IMR-90 (cell line): ENCODE results near the gene SLC5A10. TPM values are rescaled to one million over a fixed set of nuclear protein-coding genes. Genes with fewer than 3 reads are reported as not detected.

ENCODE experiments used
- ATAC-seq: fragments of 200-7000 bp; cut with Tn5 transposase; 2 replicates; pipeline ENCODE4 v1.9.1; 2020; ENCODE audit warnings: low read depth, mild to moderate bottlenecking, moderate library complexity
- BruUV-seq: library from RNA; stranded (reverse); fragments of 400-500 nt; replicated peaks from 2 replicates; lab custom pipeline; 2021; lab: Mats Ljungman, UMichigan
- CTCF ChIA-PET: fragments of 300-600 bp; formaldehyde crosslinking; extraction: SDS; loops from one replicate; lab custom pipeline; 2021; ENCODE audit warnings: antibody characterized with exemption; lab: Yijun Ruan, JAX
- POLR2A ChIA-PET: fragments of 300-600 bp; sonication (Branson Sonifier 250); formaldehyde crosslinking; loops from one replicate; lab custom pipeline; 2022; ENCODE audit warnings: antibody characterized with exemption; ENCODE audit not compliant: unreplicated experiment; lab: Charles Lee
- DNase-seq: peaks from one replicate; pipeline ENCODE4 v3.0.0; 2013
- H2AFZ ChIP-seq: replicated peaks from 2 replicates; pipeline ENCODE3; 2013; ENCODE audit warnings: low read length, mild to moderate bottlenecking; ENCODE audit not compliant: poor library complexity
- H2AK5ac ChIP-seq: 2 replicates; pipeline ENCODE4 v1.6.1; 2013; ENCODE audit warnings: low read depth, low read length, inconsistent platforms
- H2AK9ac ChIP-seq: replicated peaks from 2 replicates; pipeline ENCODE3; 2013; ENCODE audit warnings: mild to moderate bottlenecking, low read depth, low read length, moderate library complexity; ENCODE audit not compliant: poor library complexity
- H2BK120ac ChIP-seq: 2 replicates; pipeline ENCODE4 v1.6.1; 2013; ENCODE audit warnings: low read depth, low read length, inconsistent platforms
- H2BK15ac ChIP-seq: 3 replicates; pipeline ENCODE4 v1.6.1; 2013; ENCODE audit warnings: low read depth, low read length, inconsistent platforms
- H2BK20ac ChIP-seq: 2 replicates; pipeline ENCODE4 v1.6.1; 2013; ENCODE audit warnings: low read depth, mild to moderate bottlenecking, inconsistent platforms, low read length, moderate library complexity
- H2BK5ac ChIP-seq: 2 replicates; pipeline ENCODE4 v1.6.1; 2013; ENCODE audit warnings: mild to moderate bottlenecking, low read depth, low read length, inconsistent platforms; ENCODE audit not compliant: poor library complexity, severe bottlenecking
- H3K14ac ChIP-seq: replicated peaks from 2 replicates; pipeline ENCODE4 v1.6.1; 2013; ENCODE audit warnings: low read depth, low read length, inconsistent platforms
- H3K18ac ChIP-seq: 2 replicates; pipeline ENCODE4 v1.6.1; 2013; ENCODE audit warnings: low read depth, low read length, control low read depth
- H3K23ac ChIP-seq: 2 replicates; pipeline ENCODE4 v1.6.1; 2013; ENCODE audit warnings: low read depth, low read length, inconsistent platforms
- H3K27ac ChIP-seq: 2 replicates; pipeline ENCODE4 v1.5.1; 2013; ENCODE audit warnings: mild to moderate bottlenecking, control low read depth, low read length; ENCODE audit not compliant: insufficient read depth
- H3K27me3 ChIP-seq: 2 replicates; pipeline ENCODE4 v1.6.1; 2013; ENCODE audit warnings: low read length; ENCODE audit not compliant: control insufficient read depth, insufficient read depth
- H3K36me3 ChIP-seq: 2 replicates; pipeline ENCODE4 v1.6.1; 2013; ENCODE audit warnings: low read length, mixed read lengths; ENCODE audit not compliant: control insufficient read depth, insufficient read depth
- H3K4ac ChIP-seq: 2 replicates; pipeline ENCODE4 v1.6.1; 2013; ENCODE audit warnings: low read depth, low read length, inconsistent platforms
- H3K4me1 ChIP-seq: 2 replicates; pipeline ENCODE4 v1.6.1; 2013; ENCODE audit warnings: low read length, mixed read lengths; ENCODE audit not compliant: control insufficient read depth, insufficient read depth
- H3K4me2 ChIP-seq: 2 replicates; pipeline ENCODE4 v1.6.1; 2013; ENCODE audit warnings: low read depth, mild to moderate bottlenecking, control low read depth, low read length, moderate library complexity
- H3K4me3 ChIP-seq: 2 replicates; pipeline ENCODE4 v1.5.1; 2013; ENCODE audit warnings: low read depth, mild to moderate bottlenecking, control low read depth, low read length, moderate library complexity; ENCODE audit not compliant: insufficient read depth
- H3K56ac ChIP-seq: 2 replicates; pipeline ENCODE4 v1.6.1; 2013; ENCODE audit warnings: low read length, inconsistent platforms; ENCODE audit not compliant: insufficient read depth; ENCODE audit errors: extremely low read depth
- H3K79me1 ChIP-seq, 2 experiments: 2 replicates each; pipeline ENCODE4 v1.6.1; 2013; ENCODE audit warnings: low read length in 2 of 2, inconsistent platforms in 1 of 2, low read depth in 1 of 2
- H3K9ac ChIP-seq: 2 replicates; pipeline ENCODE4 v1.6.1; 2013; ENCODE audit warnings: low read depth, low read length, control low read depth
- H3K9me1 ChIP-seq: 2 replicates; pipeline ENCODE4 v1.6.1; 2013; ENCODE audit warnings: low read length, inconsistent platforms; ENCODE audit not compliant: insufficient read depth
- H3K9me3 ChIP-seq: 2 replicates; pipeline ENCODE4 v1.6.1; 2013; ENCODE audit warnings: low read length; ENCODE audit not compliant: control insufficient read depth, insufficient read depth
- H4K20me1 ChIP-seq: 2 replicates; pipeline ENCODE4 v1.6.1; 2013; ENCODE audit warnings: low read length, inconsistent platforms; ENCODE audit not compliant: insufficient read depth
- H4K5ac ChIP-seq: 2 replicates; pipeline ENCODE4 v1.6.1; 2013; ENCODE audit warnings: mild to moderate bottlenecking, low read depth, low read length, control low read depth
- H4K8ac ChIP-seq, 2 experiments: 2 replicates each; pipeline ENCODE4 v1.6.1; 2013; ENCODE audit warnings: low read depth in 2 of 2, low read length in 2 of 2, control low read depth in 1 of 2, inconsistent platforms in 1 of 2
- H4K91ac ChIP-seq: 2 replicates; pipeline ENCODE4 v1.6.1; 2013; ENCODE audit warnings: low read depth, low read length, inconsistent platforms; ENCODE audit not compliant: insufficient read depth
- BHLHE40 ChIP-seq: fragments of 150-350 bp; IDR thresholded peaks from 2 replicates; pipeline ENCODE4 v1.6.1; 2016; ENCODE audit warnings: mild to moderate bottlenecking, low read depth, low read length
- CEBPB ChIP-seq: IDR thresholded peaks from 2 replicates; pipeline ENCODE4 v1.6.1; 2012; ENCODE audit warnings: low read depth, low read length, improper control_type of control experiment
- CHD1 ChIP-seq: IDR thresholded peaks from 2 replicates; pipeline ENCODE4 v1.6.1; 2012; ENCODE audit warnings: low read depth, low read length, improper control_type of control experiment
- ELK1 ChIP-seq: fragments of 150-350 bp; IDR thresholded peaks from 2 replicates; pipeline ENCODE4 v1.6.1; 2016; ENCODE audit warnings: low read depth, mild to moderate bottlenecking, low read length, moderate library complexity, borderline replicate concordance
- FOS ChIP-seq: fragments of 150-350 bp; IDR thresholded peaks from 2 replicates; pipeline ENCODE4 v1.6.1; 2016; ENCODE audit warnings: low read depth, low read length
- MAZ ChIP-seq: IDR thresholded peaks from 2 replicates; pipeline ENCODE4 v1.6.1; 2012; ENCODE audit warnings: low read depth, mild to moderate bottlenecking, low read length, improper control_type of control experiment, moderate library complexity, borderline replicate concordance
- MXI1 ChIP-seq: IDR thresholded peaks from 2 replicates; pipeline ENCODE4 v1.6.1; 2012; ENCODE audit warnings: low read depth, mild to moderate bottlenecking, low read length, moderate library complexity, borderline replicate concordance
- NFE2L2 ChIP-seq: fragments of 150-350 bp; IDR thresholded peaks from 2 replicates; pipeline ENCODE4 v1.6.1; 2016; ENCODE audit warnings: low read depth, mild to moderate bottlenecking, low read length
- POLR2A ChIP-seq: IDR thresholded peaks from 2 replicates; pipeline ENCODE4 v1.6.1; 2012; ENCODE audit warnings: mild to moderate bottlenecking, low read depth, low read length
- RAD21 ChIP-seq: IDR thresholded peaks from 2 replicates; pipeline ENCODE4 v1.6.1; 2012; ENCODE audit warnings: low read length, improper control_type of control experiment
- RCOR1 ChIP-seq: IDR thresholded peaks from 2 replicates; pipeline ENCODE4 v1.6.1; 2012; ENCODE audit warnings: mild to moderate bottlenecking, low read length, improper control_type of control experiment; ENCODE audit not compliant: insufficient replicate concordance
- RFX5 ChIP-seq: IDR thresholded peaks from 2 replicates; pipeline ENCODE4 v1.8.0; 2012; ENCODE audit warnings: low read depth, mild to moderate bottlenecking, low read length, moderate library complexity
- SMC3 ChIP-seq: fragments of 150-350 bp; IDR thresholded peaks from 2 replicates; pipeline ENCODE4 v1.6.1; 2016; ENCODE audit warnings: low read depth, mild to moderate bottlenecking, antibody characterized with exemption, low read length, moderate library complexity
- USF2 ChIP-seq: fragments of 150-350 bp; IDR thresholded peaks from 2 replicates; pipeline ENCODE4 v1.6.1; 2017; ENCODE audit warnings: mild to moderate bottlenecking, antibody characterized with exemption, low read length, low read depth
- WGBS, 2 experiments: methylation state at CpG; one replicate each; pipeline versions ENCODE4 v1.1.5 to v1.1.7; 2013; ENCODE audit warnings: missing lambda C conversion rate in 2 of 2; ENCODE audit not compliant: insufficient read length in 1 of 2; ENCODE audit errors: extremely low coverage in 2 of 2; 5-methylcytosine and 5-hydroxymethylcytosine counted together
- dilution Hi-C: fragments of 300-500 bp; cut with HindIII; formaldehyde crosslinking; loops from one replicate; pipeline ENCODE4 v1.14.3; 2018; ENCODE audit warnings: low sequenced_read_pairs; ENCODE audit not compliant: unreplicated experiment
- in situ Hi-C: fragments of 300-500 bp; cut with MboI; formaldehyde crosslinking; loops from 3 replicates; pipeline ENCODE4 v1.14.3; 2019; ENCODE audit warnings: low sequenced_read_pairs, inconsistent platforms, mixed read lengths
- intact Hi-C: fragments of 100-400 bp; cut with micrococcal nuclease; formaldehyde crosslinking; loops from 2 replicates; pipeline ENCODE4 v1.10.0; 2022
- polyA plus RNA-seq, 3 experiments: library from polyadenylated mRNA; depleted of rRNA; stranded (reverse); fragments of >200 nt; gene quantifications; 2 replicates each; pipeline ENCODE4 v1.2.3, GENCODE V29; 2012; ENCODE audit warnings: low replicate concordance in 1 of 3
- total RNA-seq: library from RNA; depleted of rRNA; stranded (reverse); fragments of >200 nt; gene quantifications from 2 replicates; pipeline ENCODE4 v1.2.3, GENCODE V29; 2012

Gene SLC5A10
- total and polyA plus RNA-seq, 2 of the 4 experiments (the other 2 are of a cell fraction), result not detected

- H4K91ac ChIP-seq, result peak within 1 kb of the TSS; percentile 96
- CTCF ChIA-PET, result no interaction called here
- H3K18ac ChIP-seq, result peak within 1 kb of the TSS; percentile 76
- peak within 1 kb of the TSS; percentile 96 for H2AFZ ChIP-seq
- H3K9ac ChIP-seq, result peak within 1 kb of the TSS; percentile 82
- peaks cover 30% of the 10 kb centered on the region for H4K20me1 ChIP-seq
- WGBS, 2 experiments, result 10% methylated on average over 37 of the region's 67 CpGs; no CpG with 5 or more reads in 1 of the 2 experiments
- H2BK15ac ChIP-seq, result peak within 1 kb of the TSS; percentile 98; the same call in 2 of the 3 replicates
- peak within 1 kb of the TSS; percentile 79 to 95 for H4K8ac ChIP-seq
- peak within 1 kb of the TSS; percentile 91 for H3K14ac ChIP-seq
- peak; percentile 71 for DNase-seq
- ATAC-seq, result peak; percentile 60
- H2BK20ac ChIP-seq, result peak within 1 kb of the TSS; percentile 83
- peak within 1 kb of the TSS; percentile 58 for H2BK5ac ChIP-seq
- H2AK9ac ChIP-seq, result peak within 1 kb of the TSS; percentile 98
- peak within 1 kb of the TSS; percentile 94 for H4K5ac ChIP-seq
- H3K56ac ChIP-seq, result peak within 1 kb of the TSS; percentile 33
- H3K23ac ChIP-seq, result peak within 1 kb of the TSS; percentile 95
- peak within 1 kb of the TSS; percentile 93 for H3K4ac ChIP-seq
- peak within 1 kb of the TSS; percentile 73 for H3K27ac ChIP-seq
- in situ Hi-C loops, result no loop called here
- peak within 1 kb of the TSS; percentile 89 for H2AK5ac ChIP-seq
- H3K36me3 ChIP-seq, result peaks cover 2% of the 10 kb centered on the region; the same call in 1 of the 2 replicates
- peak within 1 kb of the TSS; percentile 92 for H2BK120ac ChIP-seq
- peaks cover 13% of the 10 kb centered on the region; the same call in 1 of the 2 replicates for H3K9me1 ChIP-seq
- no peaks in the 10 kb centered on the region for H3K9me3 ChIP-seq
- H3K27me3 ChIP-seq, result no peaks in the 10 kb centered on the region
- peak within 1 kb of the TSS; percentile 91 for H3K4me2 ChIP-seq
- BruUV-seq, result no TSS peak
- intact Hi-C loops, result loop anchor here (2.0 kb wide), 1 partner anchor 44 kb away; no protein-coding TSS in a partner anchor
- peaks cover 31% of the 10 kb centered on the region for H3K4me1 ChIP-seq
- H3K4me3 ChIP-seq, result peak within 1 kb of the TSS; percentile 71
- peaks cover 14 to 49% of the 10 kb centered on the region in 2 experiments; a peak in 3 of 4 replicates for H3K79me1 ChIP-seq
- POLR2A ChIA-PET, result no interaction called here
- dilution Hi-C loops, result no loop called here
- TF ChIP-seq RAD21 (no peak), RFX5 (no peak), MAZ (0 out of 2 replicates have a peak, but pooled peaks have one; percentile 42), POLR2A (peak; percentile 48; the same call in 1 of the 2 replicates), MXI1 (peak; percentile 72; the same call in 1 of the 2 replicates), ELK1 (no peak; the same call in 1 of the 2 replicates), CEBPB (no peak), BHLHE40 (peak; percentile 99), CHD1 (0 out of 2 replicates have a peak, but pooled peaks have one; percentile 36), NFE2L2 (no peak), RCOR1 (peak; percentile 36), FOS (peak; percentile 84), USF2 (peak; percentile 97), SMC3 (peak; percentile 5; the same call in 1 of the 2 replicates)
Measured at GRCh38 chr17:19004421-19005136, 52.6 kb downstream of the SLC5A10 start, which contains the start of gene FAM83G. Gene FAM83G (minus strand): TSS chr17:19004764. CDS start chr17:19004041, 723 bp downstream.
